Kidney capillary endothelial cell (primary cell): ENCODE data around the gene CCDC69.
"Not testable (repeated sequence)": the region's sequence is repeated elsewhere in the genome, so short reads cannot be mapped to it uniquely, and the experiment has no call there.

ENCODE experiments used
- DNase-seq: peaks from one replicate; pipeline ENCODE4 v3.0.0-alpha.2; 2018; ENCODE audit warnings: low spot score

The CCDC69 gene

GRCh38 chr5:151221574-151221973 is 2.3 kb downstream of the CCDC69 start:
- no peak for DNase-seq

GRCh38 chr5:151219789-151220188 is 4.1 kb downstream of the CCDC69 start:
- no peak for DNase-seq

DNA sequence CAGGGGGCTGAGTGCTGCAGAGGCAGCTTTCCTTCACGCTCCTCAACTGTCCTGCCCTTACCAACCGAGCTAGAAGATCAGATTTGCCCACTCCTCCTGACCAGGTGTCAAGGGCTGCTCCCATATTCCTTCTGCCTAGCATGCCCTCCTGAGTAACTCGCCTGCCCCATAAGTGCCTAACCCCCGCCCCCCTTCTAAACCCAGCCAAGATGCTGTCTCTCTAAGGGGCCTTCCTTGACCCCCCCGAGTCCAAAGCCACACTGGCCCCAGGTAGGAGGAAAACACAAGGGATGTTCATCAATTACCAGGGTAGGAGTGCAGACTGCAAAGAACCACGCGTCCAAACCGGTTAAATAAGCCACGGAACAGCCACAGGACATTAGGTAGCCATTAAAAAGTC is 4.8 kb downstream of the CCDC69 start:
- no peak for DNase-seq

DNA sequence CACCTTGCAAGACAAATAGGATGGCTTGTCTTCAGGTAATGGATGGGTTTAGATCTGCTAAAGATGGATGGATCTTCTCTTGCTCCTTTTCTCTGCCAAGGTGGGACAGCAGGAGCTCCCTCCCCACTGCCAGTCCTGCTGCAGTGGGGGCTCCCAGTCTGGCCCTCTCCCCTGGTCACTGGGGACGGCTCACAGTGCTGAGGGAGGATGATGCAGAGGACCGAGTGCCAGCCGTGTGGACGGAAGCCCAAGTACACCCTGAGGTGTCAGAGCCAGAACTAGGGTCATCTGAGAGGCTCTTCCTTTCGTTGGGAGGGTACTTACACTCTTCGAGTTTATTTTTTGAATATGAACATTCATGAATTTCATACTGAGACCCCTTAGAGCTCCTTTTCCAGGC is 5.7 kb downstream of the CCDC69 start:
- no peak for DNase-seq

GRCh38 chr5:151216781-151217180 is 7.1 kb downstream of the CCDC69 start:
- DNase-seq = no peak

- DNase-seq = no peak
These were observed 8.4 kb downstream of the CCDC69 start for GRCh38 chr5:151215546-151215880.

DNA sequence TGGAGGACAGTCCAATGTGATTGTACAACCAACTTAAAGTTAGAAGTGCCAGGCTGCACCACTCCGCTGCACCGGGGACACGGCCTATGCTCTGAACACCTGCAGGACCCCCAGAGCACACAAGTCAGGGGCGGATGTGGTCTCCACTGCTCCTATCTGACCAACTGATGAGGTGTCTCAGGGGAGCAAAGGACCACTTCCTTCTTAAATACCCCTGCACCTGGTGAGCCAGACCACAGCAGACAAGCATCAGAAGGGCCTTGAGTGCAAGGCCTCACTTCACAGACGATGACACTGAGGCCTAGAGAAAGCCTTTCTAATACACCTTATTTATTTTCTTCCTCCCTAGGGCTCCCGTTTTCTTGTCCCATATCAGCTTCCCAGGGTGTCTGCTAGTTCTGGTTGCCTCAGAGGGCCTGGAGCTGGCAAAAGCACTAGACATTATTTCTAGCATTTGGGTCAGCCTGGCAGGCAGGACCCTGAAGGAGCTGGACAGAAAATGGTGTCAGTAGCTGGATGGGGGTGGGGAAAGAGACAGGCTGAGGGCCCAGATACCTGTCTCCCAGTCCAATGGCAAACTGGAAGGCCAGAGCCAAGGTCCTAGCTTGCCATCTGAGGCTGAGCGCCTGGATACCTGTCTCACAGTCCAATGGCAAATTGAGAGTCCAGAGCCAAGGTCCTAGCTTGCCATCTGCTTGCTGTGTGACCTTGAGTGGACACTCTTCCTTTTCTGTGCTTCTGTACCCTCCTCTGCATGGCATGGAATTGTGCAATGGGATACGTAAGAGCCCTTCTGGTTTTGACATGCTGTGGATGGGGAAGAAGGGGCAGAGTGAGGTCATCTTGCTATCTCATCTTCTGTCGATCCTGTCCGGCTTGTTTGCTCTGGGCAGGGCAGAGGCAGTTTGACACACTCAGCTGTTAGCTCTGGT is 9.0 kb downstream of the CCDC69 start:
- DNase-seq = no peak

DNA sequence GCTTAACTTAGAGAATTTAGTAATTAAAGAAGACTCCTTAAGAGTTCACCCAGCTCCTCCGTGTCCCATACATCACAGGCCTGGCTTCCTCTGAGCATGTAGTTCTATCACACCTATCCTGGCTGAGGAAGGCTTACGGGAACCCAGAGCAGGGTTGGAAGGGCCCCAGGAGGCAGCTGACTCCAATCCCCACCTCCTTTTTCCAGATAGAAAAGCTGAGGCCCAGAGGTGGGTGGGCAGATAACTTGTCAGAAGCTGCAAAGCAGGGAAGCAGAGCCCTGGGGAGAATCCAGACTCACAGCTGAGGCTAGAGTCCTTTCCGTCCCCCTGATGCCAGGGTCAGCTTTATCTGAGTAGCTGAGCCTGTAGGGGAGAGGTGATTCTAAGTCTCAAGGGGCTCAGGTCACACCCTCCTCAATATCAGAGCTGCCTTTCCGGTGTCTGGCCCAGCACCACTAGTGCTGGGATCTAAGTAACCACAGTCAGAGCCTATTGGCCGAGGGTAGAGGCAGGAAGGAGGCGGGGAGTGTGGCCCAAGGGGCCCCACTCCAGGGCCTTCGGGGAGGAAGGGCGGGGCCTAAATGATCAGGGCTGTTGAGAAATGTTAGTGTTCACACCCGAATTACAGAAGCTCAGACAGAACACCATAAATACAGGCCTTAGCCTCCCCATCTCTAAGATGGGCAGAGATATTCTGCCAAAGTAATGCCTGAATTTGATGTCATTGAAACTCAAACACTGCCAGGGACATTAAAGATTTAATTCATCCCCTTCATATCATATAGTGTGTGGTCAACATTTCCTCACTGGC is 9.9 kb downstream of the CCDC69 start:
- DNase-seq = peak; percentile 41

DNA sequence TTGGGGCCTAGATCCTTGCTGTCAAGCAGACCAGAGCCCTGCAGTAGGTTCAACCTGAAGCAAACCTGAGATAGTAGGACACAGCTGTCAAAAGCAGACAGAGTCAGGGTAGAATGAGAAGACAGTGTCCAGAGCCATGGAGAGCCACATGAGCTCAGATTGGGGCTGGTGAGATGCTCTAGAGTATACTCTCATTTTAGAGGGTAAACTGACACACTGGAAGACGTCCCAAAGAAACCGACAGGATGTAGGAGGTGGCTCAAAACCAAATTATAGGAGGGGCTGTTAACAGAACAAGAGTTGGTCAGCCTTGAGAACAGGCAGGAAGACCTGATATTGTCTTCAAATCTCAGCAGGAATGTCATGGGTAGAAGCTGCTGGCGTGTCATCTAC is 11.5 kb downstream of the CCDC69 start:
- no peak for DNase-seq

DNA sequence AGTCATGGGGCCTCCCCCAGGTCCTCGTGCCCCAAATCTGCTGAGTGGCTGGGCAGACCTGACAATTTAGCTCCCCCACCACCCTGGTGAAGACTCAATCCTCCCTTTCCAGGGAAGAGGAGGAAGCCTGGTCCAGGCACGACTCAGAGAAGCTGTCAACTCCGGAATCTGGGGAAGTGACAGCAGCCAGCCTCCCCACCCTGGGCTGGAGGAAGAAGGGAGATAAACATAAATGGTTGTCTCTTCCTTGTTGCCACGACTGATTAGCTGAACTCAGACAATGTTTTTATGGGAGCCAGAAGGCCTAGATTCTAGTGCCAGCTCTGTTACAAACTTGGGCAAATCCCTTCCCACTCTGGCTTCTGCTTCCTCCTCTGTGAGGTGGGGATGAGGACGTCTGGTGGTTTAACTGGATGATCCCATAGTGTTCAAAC is 15.4 kb downstream of the CCDC69 start:
- DNase-seq = no peak

DNA sequence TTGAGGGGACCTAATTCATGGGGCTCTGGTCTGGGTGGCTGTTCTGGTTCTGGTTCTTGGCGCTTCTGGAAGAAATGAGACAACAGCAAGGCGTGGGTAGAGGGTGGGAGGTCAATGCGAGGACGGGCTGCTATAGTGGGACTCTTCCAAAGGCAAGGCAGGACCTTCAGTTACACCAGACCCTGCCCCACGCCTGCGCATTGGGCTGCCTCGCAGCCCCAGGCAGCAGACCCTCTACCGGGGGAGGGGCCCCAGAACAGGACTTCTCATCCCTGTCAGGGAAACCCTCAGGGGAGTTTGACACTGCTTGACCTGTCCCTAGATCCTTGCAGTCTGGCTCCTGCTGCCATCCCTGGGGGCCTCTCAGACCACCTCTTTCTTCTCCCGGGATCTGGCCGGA is 18.5 kb downstream of the CCDC69 start:
- DNase-seq = no peak

- no peak for DNase-seq
These were observed 19.8 kb downstream of the CCDC69 start for GRCh38 chr5:151204051-151204450.

- DNase-seq = peak; percentile 47
These were observed 21.3 kb downstream of the CCDC69 start for GRCh38 chr5:151202381-151203139.

- no peak for DNase-seq
These were observed 22.8 kb downstream of the CCDC69 start for GRCh38 chr5:151200913-151201595.

- DNase-seq = no peak
These were observed 24.2 kb downstream of the CCDC69 start for GRCh38 chr5:151199581-151200185.

GRCh38 chr5:151198861-151199260 is 25.0 kb downstream of the CCDC69 start:
- no peak for DNase-seq

DNA sequence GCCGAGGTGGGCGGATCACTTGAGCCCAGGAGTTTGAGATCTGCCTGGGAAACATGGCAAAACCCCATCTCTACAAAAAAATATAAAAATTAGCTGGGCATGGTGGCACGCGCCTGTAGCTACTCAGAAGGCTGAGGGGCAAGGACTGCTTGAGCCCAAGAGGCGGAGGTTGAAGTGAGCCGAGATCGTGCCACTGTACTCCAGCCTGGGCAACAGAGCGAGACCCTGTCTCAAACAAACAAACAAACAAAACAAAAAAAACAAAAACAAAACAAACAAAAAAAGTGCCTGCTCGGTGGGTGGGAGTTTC is 26.6 kb downstream of the CCDC69 start:
- DNase-seq = not testable (repeated sequence)

GRCh38 chr5:151196556-151197290 is 27.2 kb downstream of the CCDC69 start:
- no peak for DNase-seq

DNA sequence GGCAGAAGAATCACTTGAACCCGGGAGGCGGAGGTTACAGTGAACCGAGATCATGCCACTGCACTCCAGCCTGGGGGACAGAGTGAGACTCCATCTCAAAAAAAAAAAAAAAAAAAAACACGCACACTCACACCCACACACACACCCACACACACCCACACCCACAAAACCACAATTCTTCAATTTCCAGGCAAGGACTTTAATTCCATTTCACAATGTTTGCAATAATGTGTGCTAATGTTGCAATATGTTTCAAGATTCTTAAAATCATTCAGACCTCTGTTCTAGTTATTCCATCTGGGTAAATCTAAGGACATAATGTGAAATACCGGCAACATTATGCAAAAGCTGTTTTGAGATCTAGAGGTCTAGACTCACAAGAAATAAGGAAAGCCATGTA is 28.3 kb downstream of the CCDC69 start:
- no peak for DNase-seq

DNA sequence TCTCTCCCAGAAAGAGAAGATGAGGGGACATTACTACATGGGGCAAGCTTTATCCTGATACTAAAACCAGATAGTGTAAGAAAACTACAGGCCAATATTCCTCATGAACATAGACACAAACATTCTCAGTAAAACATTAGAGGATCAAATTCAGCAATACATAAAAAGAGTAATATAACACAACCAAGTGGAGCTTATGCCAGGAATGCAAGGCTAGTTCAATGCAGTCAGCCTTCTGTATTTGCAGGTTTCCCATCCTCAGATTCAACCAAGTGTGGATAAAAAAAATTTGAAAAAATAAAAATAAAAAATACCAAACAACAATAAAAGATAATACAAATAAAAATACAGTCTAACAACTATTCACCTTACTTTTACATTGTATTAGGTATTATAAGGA is 31.3 kb downstream of the CCDC69 start:
- no peak for DNase-seq

- DNase-seq = no peak
These were observed 32.2 kb downstream of the CCDC69 start for GRCh38 chr5:151191661-151192060.
